Colonic mucosa (tissue), 4 donors: ENCODE results near the gene USH2A. TPM values are rescaled to one million over a fixed set of nuclear protein-coding genes. Genes with fewer than 3 reads are reported as not detected.

Experiments used
- DNase-seq: peaks from one replicate; pipeline ENCODE4 v3.0.0-alpha.2; 2020
- H3K27ac ChIP-seq: fragments of 200-600 bp; one replicate; pipeline ENCODE4 v1.8.0; 2021
- H3K27me3 ChIP-seq: fragments of 200-600 bp; one replicate; pipeline ENCODE4 v1.8.0; 2021
- H3K36me3 ChIP-seq: fragments of 200-600 bp; one replicate; pipeline ENCODE4 v1.8.0; 2021
- H3K4me1 ChIP-seq: fragments of 200-600 bp; one replicate; pipeline ENCODE4 v1.8.0; 2021; ENCODE audit warnings: mild to moderate bottlenecking
- H3K4me3 ChIP-seq: fragments of 200-600 bp; one replicate; pipeline ENCODE4 v1.8.0; 2021
- H3K9ac ChIP-seq, 2 donors: one replicate each; pipeline ENCODE4 v1.7.0; 2013; ENCODE audit warnings: control low read depth in 2 of 2, low read depth in 2 of 2, low read length in 2 of 2
- H3K9me3 ChIP-seq: fragments of 200-600 bp; one replicate; pipeline ENCODE4 v1.8.0; 2021
- intact Hi-C: fragments of 100-400 bp; cut with DNase I; formaldehyde crosslinking; loops from one replicate; pipeline ENCODE4 v1.14.1; 2022
- total RNA-seq, 2 donors: library from RNA; stranded (reverse); fragmentation: NEBNext Ultra II Directional in 1 of 2; extraction: Animal tissue kit (Norgen Biotek cat#: 25700) in 1 of 2; gene quantifications; one replicate each; pipeline ENCODE4 v1.2.1, GENCODE V29; 2021
- TF ChIP-seq, protein P1 (sequence below): fragments of 200-600 bp; IDR thresholded peaks from one replicate; pipeline ENCODE4 v1.8.0; 2022; ENCODE audit warnings: antibody characterized with exemption, mild to moderate bottlenecking
- donor health status: healthy.
- donor health status: DM: no; HTN: no; CAD: no.
- donor health status: DM: no; HTN: no; CAD: no.

The USH2A gene
- total RNA-seq, 2 donors from 2014 or later = 0.02 TPM; not detected in 1

DNA sequence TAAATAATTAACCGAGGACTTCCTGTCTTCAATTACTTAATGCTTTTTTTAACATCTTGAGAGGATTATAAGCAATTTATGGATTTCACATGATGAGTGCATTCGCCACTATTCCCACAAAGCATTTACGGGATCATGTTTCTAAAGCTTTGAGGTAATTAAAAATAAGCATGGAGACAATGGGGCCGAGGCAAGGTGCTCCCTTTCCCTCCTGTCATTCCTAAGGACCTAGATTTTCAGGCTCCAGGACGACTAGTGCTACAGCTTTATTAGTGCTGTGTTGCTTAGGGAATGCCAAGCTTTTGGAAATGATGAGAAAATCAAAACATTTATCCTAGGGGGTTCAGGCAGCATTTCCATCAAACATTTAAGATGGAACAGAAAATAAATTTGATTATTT, 646.9 kb downstream of the USH2A start:
- H3K27me3 ChIP-seq = no peaks in the 10 kb centered on the region
- no peak overlapping the region for H3K9ac ChIP-seq
- no peaks in the 10 kb centered on the region for H3K9me3 ChIP-seq
- no peak overlapping the region for H3K4me3 ChIP-seq
- intact Hi-C loops = no loop called here
- H3K27ac ChIP-seq = no peak overlapping the region
- DNase-seq = no peak
- no peaks in the 10 kb centered on the region for H3K4me1 ChIP-seq
- H3K36me3 ChIP-seq = no peaks in the 10 kb centered on the region
- TF ChIP-seq, protein P1, sequence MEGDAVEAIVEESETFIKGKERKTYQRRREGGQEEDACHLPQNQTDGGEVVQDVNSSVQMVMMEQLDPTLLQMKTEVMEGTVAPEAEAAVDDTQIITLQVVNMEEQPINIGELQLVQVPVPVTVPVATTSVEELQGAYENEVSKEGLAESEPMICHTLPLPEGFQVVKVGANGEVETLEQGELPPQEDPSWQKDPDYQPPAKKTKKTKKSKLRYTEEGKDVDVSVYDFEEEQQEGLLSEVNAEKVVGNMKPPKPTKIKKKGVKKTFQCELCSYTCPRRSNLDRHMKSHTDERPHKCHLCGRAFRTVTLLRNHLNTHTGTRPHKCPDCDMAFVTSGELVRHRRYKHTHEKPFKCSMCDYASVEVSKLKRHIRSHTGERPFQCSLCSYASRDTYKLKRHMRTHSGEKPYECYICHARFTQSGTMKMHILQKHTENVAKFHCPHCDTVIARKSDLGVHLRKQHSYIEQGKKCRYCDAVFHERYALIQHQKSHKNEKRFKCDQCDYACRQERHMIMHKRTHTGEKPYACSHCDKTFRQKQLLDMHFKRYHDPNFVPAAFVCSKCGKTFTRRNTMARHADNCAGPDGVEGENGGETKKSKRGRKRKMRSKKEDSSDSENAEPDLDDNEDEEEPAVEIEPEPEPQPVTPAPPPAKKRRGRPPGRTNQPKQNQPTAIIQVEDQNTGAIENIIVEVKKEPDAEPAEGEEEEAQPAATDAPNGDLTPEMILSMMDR = no peak

DNA sequence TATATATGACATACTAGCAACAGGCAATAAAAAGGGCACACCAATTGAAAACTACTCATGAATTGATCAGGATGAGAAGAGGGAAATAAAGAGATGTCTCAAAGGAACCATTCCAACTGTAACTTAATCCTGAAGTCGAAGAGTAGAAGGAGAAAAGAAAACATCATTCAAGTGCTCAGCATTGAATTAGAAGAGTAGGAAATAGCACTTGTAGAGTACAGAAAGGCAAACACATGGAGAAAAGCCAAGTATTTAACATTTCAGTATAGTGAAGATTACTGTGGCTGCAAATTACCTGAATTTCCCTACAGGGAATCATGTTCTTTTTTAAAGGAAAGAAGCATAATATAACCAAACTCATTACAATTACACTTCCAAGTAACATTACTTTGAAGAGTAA, 651.1 kb downstream of the USH2A start:
- DNase-seq = no peak
- TF ChIP-seq, protein P1 = no peak
- Histone ChIP-seq H3K4me3 (no peak overlapping the region), H3K9ac (no peak overlapping the region), H3K4me1 (no peaks in the 10 kb centered on the region), H3K27ac (no peak overlapping the region), H3K36me3 (no peaks in the 10 kb centered on the region), H3K27me3 (no peaks in the 10 kb centered on the region), H3K9me3 (no peaks in the 10 kb centered on the region)
- intact Hi-C loops = no loop called here

DNA sequence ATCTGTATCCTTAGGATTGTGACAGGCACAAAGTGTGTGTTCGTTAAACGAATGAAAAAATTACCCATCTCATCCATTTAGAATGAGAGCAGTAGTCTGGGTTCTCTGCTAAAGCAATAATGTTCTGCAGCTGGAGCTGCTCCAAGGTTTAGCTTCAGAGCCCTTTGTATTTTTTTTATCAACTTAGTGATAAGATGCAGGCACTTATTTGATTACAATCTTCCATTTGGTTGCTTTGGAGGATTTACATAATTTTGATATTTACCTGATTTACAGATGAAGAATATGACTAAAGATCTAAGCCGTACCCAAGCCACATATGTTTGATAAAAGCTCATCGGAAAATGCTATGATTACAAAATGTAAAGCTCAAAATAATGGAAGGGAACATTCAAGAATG, 654.9 kb downstream of the USH2A start:
- H3K36me3 ChIP-seq = no peaks in the 10 kb centered on the region
- no peak overlapping the region for H3K9ac ChIP-seq
- DNase-seq = no peak
- H3K4me3 ChIP-seq = no peak overlapping the region
- H3K9me3 ChIP-seq = no peaks in the 10 kb centered on the region
- TF ChIP-seq, protein P1 = no peak
- H3K4me1 ChIP-seq = no peaks in the 10 kb centered on the region
- intact Hi-C loops = no loop called here
- no peak overlapping the region for H3K27ac ChIP-seq
- H3K27me3 ChIP-seq = no peaks in the 10 kb centered on the region

DNA sequence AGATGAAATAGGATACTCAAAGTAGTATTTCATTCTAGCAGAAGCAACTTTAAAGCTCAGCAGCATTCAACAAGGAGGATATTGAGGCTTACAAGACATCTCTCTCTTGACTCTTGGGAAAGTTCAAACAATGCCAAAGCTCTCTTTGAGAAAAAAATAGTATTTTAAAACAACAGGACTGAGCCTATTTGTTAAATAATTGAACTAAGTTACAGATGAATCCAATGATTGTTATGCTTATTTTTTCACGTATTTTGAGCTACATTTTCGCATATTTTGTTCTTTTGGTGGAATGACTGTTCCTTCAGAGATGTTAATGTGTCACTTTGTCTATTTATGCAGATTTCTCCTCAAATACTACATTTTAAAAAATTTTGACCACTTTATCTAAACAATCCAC, 655.5 kb downstream of the USH2A start:
- TF ChIP-seq, protein P1 = no peak
- Histone ChIP-seq H3K9ac (no peak overlapping the region), H3K9me3 (no peaks in the 10 kb centered on the region), H3K27me3 (no peaks in the 10 kb centered on the region), H3K27ac (no peak overlapping the region), H3K4me1 (no peaks in the 10 kb centered on the region), H3K36me3 (no peaks in the 10 kb centered on the region), H3K4me3 (no peak overlapping the region)
- DNase-seq = no peak
- intact Hi-C loops = no loop called here

DNA sequence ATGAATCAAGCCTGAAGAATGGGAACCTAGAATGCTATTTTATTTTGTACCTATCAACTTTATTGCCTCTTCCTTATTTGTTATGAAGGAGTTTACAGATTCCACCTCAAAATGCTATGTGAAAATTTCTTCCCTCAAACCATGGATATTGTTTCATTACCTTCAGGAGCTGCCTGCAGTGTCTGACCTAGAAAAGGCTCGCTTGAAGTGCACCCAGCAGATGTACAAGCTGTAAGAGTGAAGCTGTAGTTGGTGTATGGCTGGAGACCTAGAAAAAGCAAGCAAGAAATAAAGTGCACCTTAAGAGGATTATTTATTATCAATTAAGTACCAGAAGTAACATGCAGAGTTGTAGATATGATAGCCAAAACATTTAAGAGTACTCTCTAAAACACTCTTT, 656.7 kb downstream of the USH2A start:
- H3K36me3 ChIP-seq = no peaks in the 10 kb centered on the region
- H3K9me3 ChIP-seq = no peaks in the 10 kb centered on the region
- no peak overlapping the region for H3K9ac ChIP-seq
- intact Hi-C loops = no loop called here
- H3K4me3 ChIP-seq = no peak overlapping the region
- H3K27me3 ChIP-seq = no peaks in the 10 kb centered on the region
- TF ChIP-seq, protein P1 = no peak
- DNase-seq = no peak
- H3K27ac ChIP-seq = no peak overlapping the region
- H3K4me1 ChIP-seq = no peaks in the 10 kb centered on the region

DNA sequence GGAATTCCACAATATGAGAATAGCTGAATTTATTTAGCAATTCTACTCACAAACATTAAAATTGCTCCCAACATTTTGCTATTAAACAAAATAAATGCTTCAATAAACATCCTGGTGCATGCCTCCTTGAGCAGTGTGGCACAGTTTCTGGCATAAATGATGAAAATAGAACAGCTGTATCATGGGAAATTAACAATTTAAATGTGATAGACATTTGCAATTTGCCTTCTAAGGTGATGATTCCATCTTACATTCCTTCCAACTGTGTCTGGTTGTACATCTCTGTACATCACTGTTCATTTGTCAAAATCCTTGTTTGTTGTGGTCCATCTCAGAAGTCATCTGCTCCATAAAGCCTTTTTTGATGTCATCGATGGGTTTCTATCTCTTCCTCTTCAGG, 657.4 kb downstream of the USH2A start:
- no peaks in the 10 kb centered on the region for H3K36me3 ChIP-seq
- no peaks in the 10 kb centered on the region for H3K4me1 ChIP-seq
- H3K27me3 ChIP-seq = no peaks in the 10 kb centered on the region
- no peak overlapping the region for H3K4me3 ChIP-seq
- no peak for DNase-seq
- no peak overlapping the region for H3K9ac ChIP-seq
- TF ChIP-seq, protein P1 = no peak
- no peaks in the 10 kb centered on the region for H3K9me3 ChIP-seq
- H3K27ac ChIP-seq = no peak overlapping the region
- intact Hi-C loops = no loop called here
